ENCODE measurements around the gene ABLIM1.

DNA sequence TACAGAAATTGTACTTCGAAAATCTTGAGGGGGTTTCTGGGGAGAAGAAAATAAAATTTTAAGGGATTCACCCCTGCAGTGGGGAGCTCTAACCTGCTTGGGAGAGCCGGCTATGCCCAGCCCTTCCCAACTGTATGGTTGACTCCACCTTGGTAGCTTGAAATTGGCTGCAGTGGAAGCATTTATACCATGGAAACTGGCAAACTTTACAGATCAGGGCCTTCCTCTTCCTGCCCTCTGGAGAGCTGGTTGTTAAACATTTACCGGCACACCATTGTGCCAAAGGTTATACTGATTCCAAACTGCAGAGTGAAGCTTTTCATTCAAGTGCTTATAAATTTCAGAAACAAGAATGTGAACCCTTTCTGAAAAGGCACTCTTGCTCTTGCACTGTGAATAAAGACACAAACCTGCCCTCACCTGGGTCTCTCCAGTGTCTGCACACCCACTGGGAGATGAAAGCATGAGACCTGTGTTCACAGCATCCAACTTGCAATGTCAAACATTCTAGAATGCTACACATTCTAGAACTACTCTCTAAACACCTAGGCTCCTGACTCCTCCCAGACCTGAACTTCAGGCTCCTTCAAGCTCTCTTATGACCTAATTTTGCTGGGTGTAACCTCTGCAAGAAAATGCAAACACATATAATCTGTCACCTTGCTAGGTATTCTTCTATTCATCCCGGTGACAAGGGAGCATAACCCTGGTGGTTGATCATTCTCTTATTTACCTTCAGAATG, 44.7 kb downstream of the ABLIM1 start:
- TF ChIP-seq, protein P1, sequence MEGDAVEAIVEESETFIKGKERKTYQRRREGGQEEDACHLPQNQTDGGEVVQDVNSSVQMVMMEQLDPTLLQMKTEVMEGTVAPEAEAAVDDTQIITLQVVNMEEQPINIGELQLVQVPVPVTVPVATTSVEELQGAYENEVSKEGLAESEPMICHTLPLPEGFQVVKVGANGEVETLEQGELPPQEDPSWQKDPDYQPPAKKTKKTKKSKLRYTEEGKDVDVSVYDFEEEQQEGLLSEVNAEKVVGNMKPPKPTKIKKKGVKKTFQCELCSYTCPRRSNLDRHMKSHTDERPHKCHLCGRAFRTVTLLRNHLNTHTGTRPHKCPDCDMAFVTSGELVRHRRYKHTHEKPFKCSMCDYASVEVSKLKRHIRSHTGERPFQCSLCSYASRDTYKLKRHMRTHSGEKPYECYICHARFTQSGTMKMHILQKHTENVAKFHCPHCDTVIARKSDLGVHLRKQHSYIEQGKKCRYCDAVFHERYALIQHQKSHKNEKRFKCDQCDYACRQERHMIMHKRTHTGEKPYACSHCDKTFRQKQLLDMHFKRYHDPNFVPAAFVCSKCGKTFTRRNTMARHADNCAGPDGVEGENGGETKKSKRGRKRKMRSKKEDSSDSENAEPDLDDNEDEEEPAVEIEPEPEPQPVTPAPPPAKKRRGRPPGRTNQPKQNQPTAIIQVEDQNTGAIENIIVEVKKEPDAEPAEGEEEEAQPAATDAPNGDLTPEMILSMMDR (conservative IDR thresholded peaks at IDR 0.05; ENCODE audit: low read depth, low read length): no peak
- no peak for TF ChIP-seq EZH2 (IDR thresholded peaks at IDR 0.05; ENCODE audit: borderline replicate concordance, low read depth, low read length, poor library complexity, severe bottlenecking)
